Uterus (tissue), 2 donors: Measurements from ENCODE around the gene GPR33.

Experiments used
- CTCF ChIP-seq, 4 experiments: fragments of 200-600 bp in 2 of 4; fragments of 450-650 bp in 2 of 4; sonication (generic) in 2 of 4; IDR thresholded peaks; one replicate each; pipeline ENCODE4 v1.5.1; 2016 to 2019; ENCODE audit warnings: antibody characterized with exemption in 4 of 4, mild to moderate bottlenecking in 2 of 4, moderate library complexity in 1 of 4
- POLR2A ChIP-seq, 2 donors: fragments of 450-650 bp; IDR thresholded peaks; one replicate each; pipeline ENCODE4 v1.6.1; 2016; ENCODE audit warnings: antibody characterized with exemption in 2 of 2, mild to moderate bottlenecking in 1 of 2, moderate library complexity in 1 of 2

- TF ChIP-seq CTCF (IDR thresholded peaks at IDR 0.05) (no peak), POLR2A (IDR thresholded peaks at IDR 0.05) (no peak)
Measured at GRCh38 chr14:31439561-31439960, 48.3 kb downstream of the GPR33 start.
